HepG2 (cell line): ENCODE measurements around the gene CYP4F2. TPM values are rescaled to one million over a fixed set of nuclear protein-coding genes. Genes with fewer than 3 reads are reported as not detected.

ENCODE experiments used
- ATAC-seq: fragments of 200-7000 bp; cut with Tn5 transposase; 3 replicates; pipeline ENCODE4 v1.9.1; 2020; ENCODE audit warnings: mild to moderate bottlenecking, moderate library complexity
- BruUV-seq: library from RNA; stranded (reverse); fragments of 400-500 nt; replicated peaks from 2 replicates; lab custom pipeline; 2021; lab: Mats Ljungman, UMichigan
- CTCF ChIA-PET: fragments of 300-600 bp; formaldehyde crosslinking; extraction: SDS; loops from one replicate; lab custom pipeline; 2021; ENCODE audit warnings: low total read pairs, inconsistent platforms, low intra/inter-chr PET ratio; lab: Yijun Ruan, JAX
- POLR2A ChIA-PET: fragments of 350-600 bp; sonication (Branson Sonifier 250); formaldehyde crosslinking; loops from one replicate; lab custom pipeline; 2020; ENCODE audit warnings: antibody characterized with exemption, inconsistent platforms; lab: Yijun Ruan, JAX
- DNase-seq: peaks from one replicate; pipeline ENCODE4 v3.0.0-alpha.2; 2015; ENCODE audit warnings: low spot score
- FAIRE-seq: peaks from 3 replicates; lab custom pipeline; 2011; peaks lifted over from hg19 to GRCh38; lab: Jason Lieb, UNC
- H2AFZ ChIP-seq: one replicate; pipeline ENCODE4 v1.6.1; 2011; ENCODE audit warnings: low read length, inconsistent platforms
- H3K27ac ChIP-seq: fragments of 300-600 bp; 3 replicates; pipeline ENCODE4 v1.8.0; 2011; ENCODE audit warnings: mixed run types, mild to moderate bottlenecking, mixed read lengths, low read length, inconsistent platforms; ENCODE audit not compliant: insufficient read depth; ENCODE audit errors: extremely low read length
- H3K27me3 ChIP-seq, 2 experiments: fragments of 200-600 bp in 1 of 2; 2 replicates in 1 of 2; 3 replicates in 1 of 2; pipeline versions ENCODE4 v1.6.0 to v1.8.0; 2011; ENCODE audit warnings: low read length in 2 of 2, mild to moderate bottlenecking in 2 of 2, moderate library complexity in 2 of 2, inconsistent platforms in 1 of 2; ENCODE audit not compliant: insufficient read depth in 2 of 2, control insufficient read depth in 1 of 2
- H3K36me3 ChIP-seq, 2 experiments: fragments of 200-600 bp in 1 of 2; replicated peaks in 1 of 2; 2 replicates in 1 of 2; 3 replicates in 1 of 2; pipeline versions ENCODE4 v1.5.1 to v1.8.0; 2011; ENCODE audit warnings: low read length in 2 of 2, inconsistent platforms in 1 of 2; ENCODE audit not compliant: insufficient read depth in 2 of 2, control insufficient read depth in 1 of 2
- H3K4me1 ChIP-seq: 2 replicates; pipeline ENCODE4 v1.5.1; 2012; ENCODE audit warnings: low read length, inconsistent platforms; ENCODE audit not compliant: insufficient read depth
- H3K4me2 ChIP-seq: 2 replicates; pipeline ENCODE4 v1.6.0; 2011; ENCODE audit warnings: low read depth, low read length, inconsistent platforms
- H3K4me3 ChIP-seq, 3 experiments: fragments of 200-600 bp in 1 of 3; sonication (generic), shearing (Covaris generic) in 1 of 3; replicated peaks in 1 of 3; 2 replicates each; pipeline ENCODE4 v1.5.1; 2011 to 2016; ENCODE audit warnings: low read length in 3 of 3, inconsistent platforms in 2 of 3, low read depth in 2 of 3, mild to moderate bottlenecking in 2 of 3, control low read depth in 1 of 3, mixed read lengths in 1 of 3; ENCODE audit not compliant: insufficient read depth in 1 of 3
- H3K79me2 ChIP-seq: one replicate; pipeline ENCODE4 v1.6.1; 2011; ENCODE audit warnings: low read length, inconsistent platforms; ENCODE audit not compliant: insufficient read depth
- H3K9ac ChIP-seq: 2 replicates; pipeline ENCODE4 v1.6.0; 2011; ENCODE audit warnings: mild to moderate bottlenecking, low read depth, low read length, inconsistent platforms; ENCODE audit not compliant: insufficient read depth
- H3K9me3 ChIP-seq: 2 replicates; pipeline ENCODE4 v1.5.1; 2012; ENCODE audit warnings: mild to moderate bottlenecking, low read length
- H4K20me1 ChIP-seq: 2 replicates; pipeline ENCODE4 v1.6.0; 2011; ENCODE audit warnings: inconsistent platforms, mild to moderate bottlenecking, low read length, moderate library complexity; ENCODE audit not compliant: insufficient read depth
- BHLHE40 ChIP-seq: IDR thresholded peaks from 2 replicates; pipeline ENCODE4 v1.6.1; 2011; ENCODE audit warnings: low read length, improper control_type of control experiment
- BRCA1 ChIP-seq: sonication (generic); formaldehyde crosslinking; IDR thresholded peaks from 2 replicates; pipeline ENCODE4 v1.4.0; 2020; ENCODE audit warnings: missing genetic modification reagents
- CC2D1A ChIP-seq: sonication (generic); formaldehyde crosslinking; IDR thresholded peaks from 2 replicates; pipeline ENCODE4 v1.8.1; 2023; ENCODE audit warnings: mild to moderate bottlenecking, missing genetic modification reagents
- HNF4A ChIP-seq: sonication (generic); formaldehyde crosslinking; IDR thresholded peaks from 2 replicates; pipeline ENCODE4 v1.4.0; 2020; ENCODE audit warnings: missing genetic modification reagents
- KDM5A ChIP-seq: fragments of 200-600 bp; sonication (generic); IDR thresholded peaks from 2 replicates; pipeline ENCODE4 v1.7.0; 2018; ENCODE audit warnings: antibody characterized with exemption, mild to moderate bottlenecking, low read length, borderline replicate concordance
- PHB2 ChIP-seq: fragments of 450-650 bp; IDR thresholded peaks from 2 replicates; pipeline ENCODE4 v1.6.1; 2018; ENCODE audit not compliant: partially characterized antibody
- SOX5 ChIP-seq: IDR thresholded peaks from 2 replicates; pipeline ENCODE4 v1.6.1; 2016; ENCODE audit warnings: borderline replicate concordance
- TAF1 ChIP-seq: sonication (generic); formaldehyde crosslinking; IDR thresholded peaks from 2 replicates; pipeline ENCODE4 v1.4.0; 2020; ENCODE audit warnings: missing genetic modification reagents
- ZNF280B ChIP-seq: sonication (generic); formaldehyde crosslinking; IDR thresholded peaks from 2 replicates; pipeline ENCODE4 v1.5.0; 2020; ENCODE audit warnings: missing genetic modification reagents, mild to moderate bottlenecking, borderline replicate concordance
- ZNF318 ChIP-seq: sonication (generic); formaldehyde crosslinking; IDR thresholded peaks from 2 replicates; pipeline ENCODE4 v1.4.0; 2020; ENCODE audit warnings: mild to moderate bottlenecking, missing genetic modification reagents
- ZNF337 ChIP-seq: sonication (generic); formaldehyde crosslinking; IDR thresholded peaks from 2 replicates; pipeline ENCODE4 v1.5.1; 2020; ENCODE audit warnings: missing genetic modification reagents, low read depth, mild to moderate bottlenecking, borderline replicate concordance
- ZNF629 ChIP-seq: sonication (generic); formaldehyde crosslinking; conservative IDR thresholded peaks from 2 replicates; pipeline ENCODE4 v1.5.0; 2020; ENCODE audit warnings: missing genetic modification reagents
- ZSCAN20 ChIP-seq: sonication (generic); formaldehyde crosslinking; IDR thresholded peaks from 2 replicates; pipeline ENCODE4 v1.4.0; 2020; ENCODE audit warnings: missing genetic modification reagents, mild to moderate bottlenecking, borderline replicate concordance
- WGBS: methylation state at CpG from one replicate; pipeline ENCODE4 v1.1.6; 2017; ENCODE audit warnings: low lambda C conversion rate; 5-methylcytosine and 5-hydroxymethylcytosine counted together
- in situ Hi-C: cut with HindIII; loops from 2 replicates; pipeline ENCODE4 v1.10.0; 2017; ENCODE audit warnings: low pct_unique_long_range_greater_than_20kb; ENCODE audit not compliant: extremely low pct_ligation_motif_present
- intact Hi-C: fragments of 100-400 bp; cut with micrococcal nuclease; formaldehyde crosslinking; loops from one replicate; pipeline ENCODE4 v1.10.0; 2022; ENCODE audit not compliant: unreplicated experiment
- polyA plus RNA-seq, 8 experiments: library from polyadenylated mRNA; depleted of rRNA in 3 of 8; stranded (reverse) in 7 of 8; unstranded in 1 of 8; fragments of >200 nt; fragmentation: Illumina TruSeq in 4 of 8; extraction: Trizol in 4 of 8; gene quantifications; 2 replicates each; pipeline versions ENCODE4 v1.2.1 to v1.2.3, GENCODE V29; 2011 to 2016; ENCODE audit warnings: low read depth in 4 of 8, missing spikeins in 1 of 8, mixed read lengths in 1 of 8; ENCODE audit not compliant: insufficient read depth in 1 of 8
- total RNA-seq, 5 experiments: library from RNA; depleted of rRNA; stranded (reverse); fragments of >200 nt; fragmentation: Illumina TruSeq; extraction: Trizol; gene quantifications; 2 replicates each; pipeline ENCODE4 v1.2.3, GENCODE V29; 2016; ENCODE audit warnings: low read depth in 1 of 5

Gene CYP4F2
- total and polyA plus RNA-seq, 2 of the 13 experiments (the other 11 are each of a cell fraction or from before 2014, with no cell fraction given): 3.7 to 3.9 TPM

- no peak for TF ChIP-seq ZNF280B (CRISPR knock-in tag)
- no peak for TF ChIP-seq ZNF337 (CRISPR knock-in tag)
- TF ChIP-seq PHB2: no peak
- no peak for TF ChIP-seq TAF1
- 0 out of 2 replicates have a peak, but pooled peaks have one; percentile 17 for TF ChIP-seq SOX5
- no peak for TF ChIP-seq BRCA1
- peak; percentile 61 for TF ChIP-seq HNF4A (CRISPR knock-in tag)
- no peak for TF ChIP-seq CC2D1A
- TF ChIP-seq KDM5A: no peak
- peak; percentile 64 for TF ChIP-seq BHLHE40
- no peak for TF ChIP-seq ZSCAN20 (CRISPR knock-in tag)
These were observed 4.4 kb downstream of the CYP4F2 start (continued) for GRCh38 chr19:15893477-15893876.

GRCh38 chr19:15892012-15892411 is 5.9 kb downstream of the CYP4F2 start:
- no peak for DNase-seq
- FAIRE-seq: no peak
- 96% methylated on average over 6 of the region's 6 CpGs for WGBS

More at GRCh38 chr19:15892012-15892411, 5.9 kb downstream of the CYP4F2 start:
- H3K27ac ChIP-seq: no peak overlapping the region
- TF ChIP-seq ZNF318 (CRISPR knock-in tag): no peak
- peak; percentile 48 for TF ChIP-seq ZNF629 (CRISPR knock-in tag)
- no peaks in the 10 kb centered on the region for H3K9me3 ChIP-seq
- H3K9ac ChIP-seq: no peak overlapping the region
- no TSS peak for BruUV-seq
- no peaks in the 10 kb centered on the region for H4K20me1 ChIP-seq
- H3K36me3 ChIP-seq: no peaks in the 10 kb centered on the region
- peaks cover 21% of the 10 kb centered on the region for H3K4me1 ChIP-seq
- ChIA-PET POLR2A (no interaction called here), CTCF (no interaction called here)
- no peak overlapping the region for H3K4me2 ChIP-seq
- no peak for ATAC-seq
- H2AFZ ChIP-seq: no peak overlapping the region
- in situ Hi-C loops (no loop called here), intact Hi-C loops (no loop called here)
- H3K27me3 ChIP-seq: no peaks in the 10 kb centered on the region
- no peaks in the 10 kb centered on the region for H3K79me2 ChIP-seq
- no peak overlapping the region for H3K4me3 ChIP-seq
